NK-92 (cell line): ENCODE data around the gene GPC5.

ENCODE experiments used
- DNase-seq: peaks from one replicate; lab custom pipeline; 2025; ENCODE audit not compliant: unreplicated experiment; lab: John Stamatoyannopoulos, UW

Gene GPC5

DNA sequence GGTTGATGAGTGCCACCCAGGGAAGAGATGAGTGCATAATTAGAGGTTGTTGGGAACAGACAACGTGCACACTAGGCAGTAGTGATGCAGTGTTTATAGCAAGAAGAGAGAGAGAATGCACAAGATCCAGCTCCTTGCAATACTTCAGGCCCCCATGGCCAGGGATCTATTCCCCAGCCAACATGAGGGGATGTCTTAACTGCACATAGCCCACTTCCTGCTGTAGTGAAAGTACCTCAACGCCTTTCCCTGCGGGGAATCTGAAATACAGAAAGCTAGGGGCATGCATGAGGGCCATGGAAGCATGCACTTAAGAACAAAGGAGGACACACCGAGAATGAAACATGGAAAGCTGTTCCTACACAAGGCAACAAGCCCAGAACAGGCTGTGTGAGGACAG is 1191.5 kb downstream of the GPC5 start:
- DNase-seq: no peak

DNA sequence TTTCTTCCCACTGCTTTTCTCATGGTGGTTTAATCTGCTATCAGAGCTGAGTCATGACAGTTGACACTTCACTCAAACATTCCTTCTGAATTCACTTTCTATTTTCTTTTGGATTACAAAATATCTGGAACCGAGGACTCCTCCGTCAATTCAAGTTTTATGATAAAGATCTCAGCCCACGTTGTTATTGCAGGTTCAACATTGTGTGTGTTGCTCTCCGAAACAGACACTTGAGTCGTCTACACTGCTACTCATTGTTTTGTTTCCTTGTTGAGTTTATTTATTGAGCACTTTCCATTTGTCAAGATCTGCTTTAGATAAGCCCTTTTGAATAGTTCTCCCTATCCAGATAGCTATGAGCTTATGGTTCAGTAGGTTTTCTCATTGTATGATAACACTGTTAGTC is 1192.1 kb downstream of the GPC5 start:
- DNase-seq: no peak

DNA sequence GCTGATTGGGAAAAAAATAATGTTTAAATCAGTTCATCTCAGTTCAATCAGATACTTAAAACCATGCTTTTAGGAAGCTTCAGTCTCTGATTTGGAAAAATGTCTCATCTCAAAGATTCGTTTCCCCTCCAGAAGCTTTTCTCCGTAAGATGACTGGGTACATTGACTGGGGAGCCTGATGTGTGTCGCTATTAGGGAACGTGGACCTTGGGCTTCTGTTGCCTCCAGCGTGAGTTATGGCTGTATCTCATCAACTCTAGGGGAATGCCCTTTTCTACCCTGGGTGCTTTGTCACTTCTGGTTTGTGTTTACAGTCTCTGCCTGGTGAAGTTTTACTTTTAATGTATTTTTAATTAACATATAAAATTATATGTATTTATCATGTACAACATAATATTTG is 1192.7 kb downstream of the GPC5 start:
- no peak for DNase-seq

DNA sequence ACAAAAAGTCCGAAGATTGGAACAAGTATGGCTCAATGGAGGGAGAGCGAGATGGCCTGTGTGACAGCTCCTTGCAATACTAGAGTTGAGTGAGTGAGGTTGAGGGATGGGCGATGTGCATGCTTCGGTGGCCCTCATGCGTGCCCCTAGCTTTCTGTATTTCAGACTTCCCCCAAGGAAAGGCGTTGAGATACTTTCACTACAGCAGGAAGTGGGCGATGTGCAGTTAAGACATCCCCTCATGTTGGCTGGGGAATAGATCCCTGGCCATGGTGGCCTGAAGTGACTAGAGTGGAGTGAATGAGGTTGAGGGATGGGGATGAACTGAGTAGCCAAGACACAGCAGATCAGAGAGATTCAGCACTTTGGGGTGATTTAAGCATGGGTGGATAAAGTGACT is 1194.3 kb downstream of the GPC5 start:
- DNase-seq: no peak

GRCh38 chr13:92602560-92602959 is 1204.1 kb downstream of the GPC5 start:
- DNase-seq: no peak

GRCh38 chr13:92609376-92609775 is 1211.0 kb downstream of the GPC5 start:
- DNase-seq: no peak

DNA sequence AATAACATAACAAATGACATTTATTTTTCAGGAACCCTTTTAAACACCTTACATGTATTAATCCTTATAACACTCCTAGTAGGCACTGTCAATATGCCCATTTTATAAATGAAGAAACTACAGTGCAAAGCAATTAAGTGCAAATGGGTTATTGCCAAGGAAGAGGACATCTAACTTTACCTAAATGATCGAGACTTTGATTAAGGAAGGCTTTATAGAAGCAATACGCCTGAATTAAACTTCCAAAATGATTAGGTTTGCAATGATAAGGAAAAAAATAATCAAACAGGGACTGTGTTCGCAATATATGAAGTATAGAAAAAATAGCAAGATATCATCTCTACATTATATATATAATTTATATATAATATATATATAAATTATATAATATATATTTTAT is 1214.5 kb downstream of the GPC5 start:
- DNase-seq: no peak

- no peak for DNase-seq
Observed at GRCh38 chr13:92613921-92614320, 1215.5 kb downstream of the GPC5 start.

GRCh38 chr13:92621985-92622384 is 1223.6 kb downstream of the GPC5 start:
- DNase-seq: no peak

DNA sequence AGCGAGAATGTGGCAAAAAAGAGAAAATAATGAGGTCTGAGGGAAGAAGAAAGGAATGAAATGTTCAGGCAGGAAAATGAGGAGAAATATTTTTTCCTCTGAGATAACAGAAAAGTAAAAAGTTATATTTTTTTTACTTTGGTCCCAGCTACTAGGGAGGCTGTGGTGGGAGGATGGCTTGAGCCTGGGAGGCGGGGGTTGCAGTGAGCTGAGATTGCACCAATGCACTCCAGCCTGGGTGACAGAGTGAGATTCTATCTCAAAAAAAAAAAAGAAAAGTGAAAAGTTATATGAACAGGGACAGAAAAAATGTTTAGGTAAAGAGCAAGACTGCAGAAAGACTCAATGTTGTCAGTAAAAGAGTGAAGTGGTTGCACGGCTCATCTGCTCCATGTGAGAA is 1224.5 kb downstream of the GPC5 start:
- no peak for DNase-seq

DNA sequence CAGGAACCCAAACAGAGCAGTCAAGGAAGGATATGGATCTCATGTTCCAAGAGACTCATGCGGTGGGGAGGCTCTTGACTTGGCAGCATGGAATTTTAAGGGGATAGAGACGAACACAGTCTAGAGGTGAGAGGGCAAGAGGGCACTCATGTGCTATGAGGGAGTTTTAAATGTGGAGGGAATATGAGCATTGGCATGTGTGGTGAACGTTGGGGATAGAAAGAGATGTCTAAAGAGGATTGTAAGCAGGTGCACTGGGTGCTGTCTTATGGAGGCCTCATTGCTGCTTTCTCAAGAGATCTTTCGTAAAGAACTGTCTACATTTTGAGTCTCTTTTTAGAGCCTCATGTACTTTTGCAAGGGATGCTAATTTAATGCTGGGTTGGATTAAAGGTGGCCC is 1227.9 kb downstream of the GPC5 start:
- no peak for DNase-seq

DNA sequence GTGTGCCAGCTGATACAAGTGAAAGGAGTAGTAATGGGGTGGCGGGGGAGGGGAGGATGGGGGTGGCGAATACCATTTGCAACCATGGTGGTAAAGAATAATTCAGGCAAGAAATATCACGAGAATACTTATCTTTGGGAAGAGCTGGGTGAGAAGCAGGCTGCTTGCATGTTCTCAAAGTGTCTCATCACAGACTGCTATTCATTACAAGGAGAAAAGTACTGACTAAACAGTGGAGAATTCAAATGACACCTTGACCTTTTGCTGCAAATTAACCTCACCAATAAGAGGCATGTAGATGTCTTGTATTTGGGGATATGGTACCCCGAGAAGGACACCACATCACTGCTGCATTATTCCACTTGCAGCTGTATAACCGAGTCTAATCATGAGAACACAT is 1242.5 kb downstream of the GPC5 start:
- DNase-seq: no peak

DNA sequence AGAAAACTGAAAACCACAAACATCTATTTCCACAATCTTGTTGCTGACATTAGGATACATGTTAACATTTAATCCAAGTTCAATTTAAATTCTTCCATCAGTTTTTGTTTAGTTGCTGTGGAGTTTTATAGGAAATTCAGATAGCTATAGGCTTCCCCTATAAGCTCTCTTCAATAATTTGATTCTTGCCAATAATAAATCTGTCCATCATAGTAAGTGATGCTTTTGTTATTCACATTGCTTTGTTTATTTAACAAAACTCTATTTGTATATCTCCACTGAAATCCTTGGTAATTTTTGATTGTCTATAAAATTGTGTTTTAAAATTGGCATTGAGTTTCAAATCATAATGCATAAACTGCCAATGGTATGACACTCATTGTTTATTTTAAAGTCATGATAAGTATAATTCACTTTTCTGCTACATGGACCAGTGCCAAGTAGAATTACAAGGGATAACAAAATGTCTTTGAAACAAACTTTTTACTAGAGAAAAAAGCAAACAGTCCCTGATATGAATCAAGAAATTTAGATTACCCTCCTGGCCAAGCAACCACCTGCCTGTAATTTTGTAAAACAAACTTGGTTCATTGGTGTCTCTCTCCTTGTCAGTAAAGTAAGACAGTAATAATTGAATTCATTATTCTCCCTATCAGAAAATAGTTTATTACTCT is 1250.9 kb downstream of the GPC5 start:
- no peak for DNase-seq

DNA sequence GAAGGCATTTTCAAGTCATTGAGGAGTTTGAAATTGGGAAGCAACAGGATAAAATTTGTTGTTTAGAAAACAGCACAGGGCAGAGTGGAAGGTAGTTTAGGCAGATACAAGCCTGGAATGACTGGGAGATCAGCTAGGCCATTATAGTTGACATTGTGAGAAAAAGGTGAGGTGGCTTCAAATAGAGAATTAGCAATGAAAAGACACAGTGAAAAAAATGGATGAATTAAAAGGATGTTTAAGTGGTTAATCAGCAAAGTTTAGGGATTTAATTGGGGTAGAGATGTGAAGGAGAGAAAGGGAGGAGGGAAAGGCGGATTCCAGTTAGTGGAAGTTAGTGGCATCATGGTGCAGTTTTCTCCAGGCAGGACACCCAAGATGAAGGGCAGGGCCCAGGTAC is 1257.7 kb downstream of the GPC5 start:
- no peak for DNase-seq

DNA sequence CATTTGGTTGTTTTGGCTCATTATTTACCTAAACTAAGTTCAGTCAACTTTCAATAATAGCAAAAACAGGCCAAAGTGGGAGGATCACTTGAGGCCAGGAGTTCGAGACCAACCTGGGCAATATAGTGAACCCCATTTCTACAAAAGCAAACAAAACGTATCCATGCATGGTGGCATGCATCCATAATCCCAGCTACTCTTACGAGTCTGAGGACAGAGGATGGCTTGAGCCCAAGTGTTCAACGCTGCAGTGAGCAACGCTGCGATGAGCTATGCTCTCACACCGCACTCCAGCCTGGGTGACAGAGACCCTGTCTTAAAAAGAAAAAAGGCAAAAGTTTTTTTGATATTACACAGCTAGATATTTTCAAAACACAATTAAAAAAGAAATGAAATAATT is 1258.2 kb downstream of the GPC5 start:
- no peak for DNase-seq

- DNase-seq: no peak
Observed at GRCh38 chr13:92657565-92657964, 1259.1 kb downstream of the GPC5 start.

GRCh38 chr13:92658293-92658692 is 1259.9 kb downstream of the GPC5 start:
- DNase-seq: no peak

DNA sequence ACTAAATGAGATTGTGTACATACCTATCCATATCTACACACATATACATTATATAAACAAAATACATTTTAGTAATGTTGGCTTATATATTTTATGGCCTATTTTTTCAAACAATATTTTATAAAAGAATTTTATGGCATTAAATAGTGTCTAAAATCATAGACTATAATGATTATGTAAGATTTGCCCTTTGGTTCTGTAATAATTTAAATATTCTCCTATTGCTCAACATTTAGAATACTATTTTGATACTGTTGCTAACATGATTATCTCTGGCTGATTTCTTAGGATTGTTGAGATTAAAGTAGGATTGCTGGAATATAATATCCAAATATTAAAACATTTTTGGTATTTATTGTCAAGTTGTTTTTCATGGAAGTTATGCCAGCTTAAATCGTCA is 1263.0 kb downstream of the GPC5 start:
- DNase-seq: no peak

DNA sequence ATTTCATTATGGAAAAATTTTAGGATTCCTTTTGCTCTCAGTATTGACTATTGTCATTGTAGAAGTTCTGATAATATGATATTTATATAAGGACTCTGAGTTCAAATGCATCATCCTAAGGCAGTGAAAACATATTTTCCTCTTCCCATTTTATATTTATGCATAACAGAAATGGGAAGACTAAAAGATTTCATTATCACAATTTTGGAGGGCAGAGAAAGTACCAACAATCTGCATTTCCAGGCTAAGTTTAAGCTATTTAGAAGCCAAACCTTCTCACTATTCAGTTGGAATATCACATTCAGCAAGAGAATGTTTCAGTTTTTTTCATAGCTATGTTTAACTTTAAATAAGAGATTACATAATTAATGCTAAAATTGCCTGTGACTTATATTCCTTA is 1269.7 kb downstream of the GPC5 start:
- DNase-seq: no peak

DNA sequence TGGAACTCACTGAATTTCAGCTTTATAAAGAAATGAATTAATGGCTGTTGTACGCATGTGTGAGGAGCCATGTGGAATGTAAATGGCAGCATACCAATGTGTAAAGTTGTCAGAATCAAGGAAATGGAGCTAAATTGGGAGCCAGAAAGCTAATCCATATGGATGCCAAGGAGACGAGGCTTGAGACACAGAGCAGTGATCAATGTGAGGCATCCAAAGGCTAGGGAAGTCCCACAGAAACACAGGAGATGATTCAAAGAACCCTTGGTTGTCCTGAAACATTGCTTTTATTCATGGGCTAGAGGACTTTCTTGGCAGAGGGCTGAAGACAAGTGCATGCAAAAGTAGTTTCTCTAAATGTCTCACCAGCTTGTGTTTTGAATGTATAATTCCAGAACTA is 1271.7 kb downstream of the GPC5 start:
- DNase-seq: no peak

DNA sequence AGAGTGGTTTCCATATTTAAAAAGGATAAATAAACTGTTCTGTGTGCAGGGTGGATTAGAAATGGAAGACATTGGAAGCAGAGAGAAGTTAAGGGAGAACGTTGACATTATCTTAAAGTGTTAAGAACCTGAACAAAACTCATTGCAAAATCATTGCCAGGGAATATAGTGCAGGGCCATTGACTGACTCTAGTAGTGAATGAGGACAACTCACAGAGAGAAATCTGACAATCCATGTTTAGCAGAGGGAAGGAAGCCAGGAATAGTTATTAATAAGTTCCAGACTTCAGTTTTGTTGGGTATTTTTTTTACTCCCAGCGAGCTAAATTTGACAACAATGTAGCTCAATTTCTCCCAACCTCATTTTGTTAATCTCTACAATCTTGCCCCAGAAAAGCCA is 1273.4 kb downstream of the GPC5 start:
- no peak for DNase-seq

GRCh38 chr13:92676246-92676645 is 1277.8 kb downstream of the GPC5 start:
- DNase-seq: no peak

- no peak for DNase-seq
Observed at GRCh38 chr13:92677571-92677970, 1279.2 kb downstream of the GPC5 start.

- DNase-seq: no peak
Observed at GRCh38 chr13:92679602-92680001, 1281.2 kb downstream of the GPC5 start.
